ENCODE measurements around the gene WTAP.
"Not testable (repeated sequence)": the region's sequence is repeated elsewhere in the genome, so short reads cannot be mapped to it uniquely, and the experiment has no call there.

Gene WTAP
- total RNA-seq: 69.4 to 764 (median 103) reads per million in 17 experiments

GRCh38 chr6:159726918-159727716 is at the start of gene WTAP:
Gene WTAP, plus strand, starts transcription at chr6:159727506. Its CDS starts 8,760 bp downstream, at chr6:159736266.
- peak; percentile 93 to 97 (median 95) for DNase-seq

DNA sequence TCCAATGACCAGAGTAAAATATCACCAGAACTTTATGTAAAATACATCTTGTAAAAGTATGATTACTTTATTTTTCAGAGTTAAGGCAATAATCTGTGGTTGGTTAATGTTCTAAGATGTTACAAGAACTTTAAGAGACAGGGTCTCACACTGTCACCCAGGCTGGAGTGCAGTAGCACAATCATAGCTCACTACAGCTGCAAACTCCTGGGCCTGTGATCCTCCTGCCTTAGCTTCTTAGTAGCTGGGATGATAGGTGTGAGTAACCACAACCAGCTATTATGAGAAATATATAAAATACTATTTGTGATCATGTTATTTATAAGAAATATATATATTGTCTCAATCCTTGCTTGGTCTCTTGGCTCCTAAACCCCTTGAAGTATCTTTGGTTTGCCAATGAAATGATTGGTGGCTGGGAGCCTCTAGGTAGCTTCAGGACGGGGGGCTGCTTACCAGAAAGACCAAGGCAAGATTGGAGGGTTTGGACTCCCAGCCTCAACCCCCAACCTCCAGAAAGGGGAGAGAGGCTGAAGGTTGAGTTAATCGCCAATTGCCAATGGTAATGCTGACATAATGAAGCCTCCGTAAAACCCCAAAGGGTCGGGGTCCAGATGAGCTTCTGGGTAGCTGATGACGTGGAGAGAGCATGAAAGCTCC is 49.7 kb upstream of the WTAP start:
- DNase-seq: peak in 1 of 4 experiments; percentile 6

DNA sequence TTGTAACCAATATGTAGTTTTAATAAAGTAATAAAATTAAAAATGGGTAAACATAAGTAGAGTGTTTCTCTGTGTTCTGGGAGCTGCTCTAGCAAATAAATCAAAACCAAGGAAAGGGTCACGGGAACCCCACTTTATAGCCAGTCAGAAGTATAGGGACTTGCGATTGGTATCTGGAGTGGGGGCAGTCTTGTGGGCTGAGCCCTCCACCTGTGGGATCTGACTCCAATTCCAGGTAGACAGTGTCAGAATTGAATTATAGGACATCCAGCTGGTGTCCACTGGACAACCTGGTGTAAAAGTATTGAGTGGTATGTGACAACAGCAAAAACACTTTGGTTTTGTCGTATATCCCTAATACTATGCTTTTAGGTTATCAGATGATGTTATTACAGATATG is 48.7 kb upstream of the WTAP start:
- no peak for DNase-seq

DNA sequence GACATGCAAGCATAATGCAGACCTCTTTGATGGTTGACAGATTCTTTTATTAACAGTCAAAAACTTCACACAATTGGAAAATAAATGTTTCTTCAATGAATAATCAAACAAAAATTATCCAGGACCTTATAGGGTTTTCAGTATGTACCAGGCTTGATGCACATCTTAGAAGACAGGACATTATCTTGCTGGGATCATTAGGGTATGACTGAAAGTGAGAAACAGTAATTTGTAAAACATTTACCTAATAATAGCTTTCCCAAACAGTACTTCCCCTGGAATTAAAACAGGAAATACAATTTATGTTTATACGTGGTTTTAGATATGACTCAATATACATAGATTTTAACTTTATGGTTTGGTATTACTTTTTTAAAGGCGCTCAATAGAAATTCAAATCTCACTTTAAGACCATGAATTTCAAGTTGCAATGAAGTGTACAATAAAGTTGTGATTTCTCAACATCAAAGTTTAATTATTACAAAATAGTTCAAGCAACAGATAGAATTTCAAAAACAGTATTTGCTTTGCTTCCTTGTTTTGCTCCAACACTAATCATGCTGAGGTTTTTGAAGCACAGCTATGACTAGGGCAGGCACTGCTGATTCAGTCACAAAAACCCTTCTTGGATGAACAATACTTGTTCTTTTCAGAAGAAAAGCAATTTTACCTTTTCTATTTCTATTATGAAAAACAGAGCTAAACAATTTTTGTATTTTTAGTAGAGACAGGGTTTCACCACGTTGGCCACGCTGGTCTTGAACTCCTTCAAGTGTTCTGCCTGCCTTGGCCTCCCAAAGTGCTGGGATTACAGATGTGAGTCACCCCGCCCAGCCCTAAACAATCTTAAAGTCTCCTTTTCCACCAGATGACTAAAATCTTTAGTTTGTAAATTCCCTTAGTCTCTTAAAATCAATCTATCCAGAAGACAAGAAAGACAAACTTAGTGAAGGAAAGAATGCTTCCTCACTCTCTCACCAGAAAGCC is 47.9 kb upstream of the WTAP start:
- DNase-seq: peak; percentile 31 to 61 (median 52)

DNA sequence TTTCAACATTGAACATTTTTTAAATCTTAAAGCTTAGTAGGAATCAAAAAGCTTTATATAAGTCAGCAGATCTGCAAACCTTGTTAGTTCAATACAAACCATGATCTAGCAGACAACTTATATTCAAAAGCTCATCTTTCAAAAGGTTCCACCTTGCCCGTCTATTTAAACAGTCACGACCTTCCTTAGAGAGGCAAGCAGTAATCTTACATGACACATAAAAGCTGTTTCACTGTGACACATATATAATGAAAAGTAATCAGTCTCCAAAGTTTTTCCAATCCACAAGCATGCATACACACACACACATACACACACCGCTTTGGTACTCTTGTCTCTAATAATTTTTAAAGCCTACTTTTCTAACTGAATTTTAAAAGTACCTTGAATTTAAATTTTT is 47.2 kb upstream of the WTAP start:
- DNase-seq: no peak

- no peak for DNase-seq
Measured at GRCh38 chr6:159681191-159681880, 46.0 kb upstream of the WTAP start.

DNA sequence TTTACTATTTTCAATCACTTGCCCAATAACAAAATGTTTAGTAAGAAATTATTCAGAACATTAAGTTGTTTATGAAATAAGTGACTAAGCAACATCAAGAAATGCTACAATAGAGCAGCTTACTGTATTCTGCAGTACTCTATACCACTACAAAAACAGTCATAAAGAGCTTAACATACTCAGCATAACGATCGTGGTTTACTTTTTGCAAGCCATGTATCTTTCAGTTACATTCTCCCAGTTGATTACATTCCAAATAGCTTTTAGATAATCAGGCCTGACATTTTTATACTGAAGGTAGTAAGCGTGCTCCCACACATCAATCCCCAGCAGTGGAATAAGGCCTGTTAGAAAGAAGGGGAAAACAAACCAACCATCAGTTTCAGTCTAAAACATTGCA is 45.0 kb upstream of the WTAP start:
- no peak for DNase-seq

- no peak for DNase-seq
Measured at GRCh38 chr6:159682810-159683209, 44.5 kb upstream of the WTAP start.

GRCh38 chr6:159684013-159684304 is 43.3 kb upstream of the WTAP start:
- no peak for DNase-seq

DNA sequence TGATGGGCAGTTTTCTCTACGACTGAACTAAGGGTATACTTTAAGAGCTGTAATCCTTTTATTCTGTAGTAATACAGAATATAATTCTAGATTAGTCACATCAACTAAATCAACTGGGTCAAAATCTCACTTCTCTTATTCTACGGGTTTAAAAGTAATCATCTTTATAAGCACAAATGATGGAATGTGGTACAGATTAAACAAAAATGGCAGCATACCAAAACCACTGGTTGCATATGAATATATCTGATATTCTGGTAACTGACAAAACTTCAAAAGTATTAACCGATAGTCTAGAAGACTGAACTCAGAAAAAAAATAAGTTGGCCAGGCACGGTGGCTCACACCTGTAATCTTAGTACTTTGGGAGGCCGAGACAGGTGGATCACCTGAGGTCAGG is 41.3 kb upstream of the WTAP start:
- DNase-seq: no peak

GRCh38 chr6:159686703-159687102 is 40.6 kb upstream of the WTAP start:
- no peak for DNase-seq

DNA sequence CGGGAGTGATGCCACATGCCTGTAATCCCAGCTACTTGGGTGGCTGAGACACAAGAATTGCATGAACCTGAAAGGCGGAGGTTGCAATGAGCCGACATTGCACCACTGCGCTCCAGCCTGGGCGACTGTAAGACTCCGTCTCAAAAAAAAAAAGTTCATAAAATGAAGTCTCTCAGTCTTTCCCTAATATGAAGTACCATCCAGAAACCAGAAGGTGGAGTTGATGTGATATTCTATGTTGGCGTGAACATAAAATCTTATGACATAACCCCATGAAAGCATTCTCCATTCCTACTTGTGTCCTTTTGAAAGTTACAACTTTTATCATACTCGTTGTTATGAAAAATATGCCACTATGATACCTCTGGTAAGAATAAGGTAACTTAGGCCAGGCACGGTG is 40.0 kb upstream of the WTAP start:
- DNase-seq: no peak

GRCh38 chr6:159688266-159688905 is 38.9 kb upstream of the WTAP start:
- no peak for DNase-seq

DNA sequence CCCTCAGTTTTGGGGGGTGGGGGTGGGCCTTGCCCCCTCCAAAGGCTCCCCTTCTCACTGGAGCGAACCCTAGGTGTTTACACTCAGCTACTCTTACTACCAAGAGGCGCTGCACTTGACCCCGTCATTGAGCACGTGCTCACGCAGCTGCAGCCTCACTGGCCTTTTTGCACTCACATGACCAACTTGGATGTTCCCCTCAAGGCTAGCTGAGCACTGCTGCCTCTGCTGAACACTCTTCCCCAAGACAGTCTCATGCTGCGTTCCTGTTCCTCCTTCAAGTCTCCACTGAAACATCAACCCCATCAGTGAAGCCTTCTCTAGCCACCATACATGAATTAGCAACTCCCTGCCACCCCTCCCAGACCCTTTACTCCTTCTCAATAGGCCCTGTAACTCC is 38.3 kb upstream of the WTAP start:
- peak; percentile 42 to 68 (median 54) for DNase-seq

DNA sequence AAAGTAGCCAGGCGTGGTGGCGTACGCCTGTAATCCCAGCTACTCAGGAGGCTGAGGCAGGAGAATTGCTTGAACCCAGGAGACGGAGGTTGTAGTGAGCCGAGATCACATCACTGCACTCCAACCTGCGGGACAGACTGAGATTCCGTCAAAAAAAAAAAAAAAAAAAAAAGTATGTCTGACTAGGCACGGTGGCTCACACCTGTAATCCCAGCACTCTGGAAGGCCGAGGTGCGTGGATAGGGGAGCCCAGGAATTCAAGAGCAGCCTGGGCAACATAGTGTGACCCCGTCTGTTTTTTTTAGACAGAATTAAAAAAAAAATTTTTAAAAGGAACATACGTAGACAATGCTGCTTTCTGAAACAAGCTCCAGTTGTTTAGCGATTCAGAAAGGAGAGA is 37.2 kb upstream of the WTAP start:
- not testable (repeated sequence) for DNase-seq

DNA sequence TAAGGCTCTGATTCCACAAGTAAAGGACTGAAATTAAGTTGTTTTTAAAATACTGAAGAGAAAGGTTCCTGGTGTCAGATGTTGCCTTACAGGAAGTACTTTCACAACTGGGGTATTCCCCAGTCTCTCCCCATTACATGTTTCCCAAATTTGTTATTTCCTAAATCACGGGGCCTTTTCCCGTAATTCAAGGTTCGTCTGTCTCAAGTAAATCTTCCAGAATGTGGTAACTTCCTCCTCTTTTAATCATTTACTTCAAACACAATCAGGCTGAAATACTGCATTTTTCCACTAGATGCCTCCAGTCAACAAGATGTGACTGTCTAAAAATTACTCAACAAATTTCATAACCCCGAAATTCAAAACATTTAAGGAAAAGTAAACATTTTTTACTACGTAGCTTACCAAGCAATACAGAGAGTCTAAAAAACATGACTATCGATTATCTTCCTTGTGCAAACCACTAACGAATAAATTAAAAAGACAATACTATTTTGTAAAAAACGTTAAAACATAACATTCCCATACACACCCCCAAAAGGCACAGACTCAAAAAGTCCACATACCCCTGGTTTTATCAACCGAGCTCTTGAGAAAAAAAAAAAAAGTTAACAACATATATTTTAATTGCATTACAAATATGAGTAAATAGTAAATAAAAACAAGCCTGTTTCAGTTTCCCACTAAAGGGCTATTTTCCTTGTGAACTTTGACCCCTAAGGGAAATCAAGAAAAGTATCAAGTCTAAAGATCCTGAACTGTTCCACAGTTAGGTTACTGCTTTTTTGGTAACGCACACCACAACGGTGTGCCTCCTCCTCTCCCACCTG is 36.0 kb upstream of the WTAP start:
- peak; percentile 76 to 97 (median 90) for DNase-seq

DNA sequence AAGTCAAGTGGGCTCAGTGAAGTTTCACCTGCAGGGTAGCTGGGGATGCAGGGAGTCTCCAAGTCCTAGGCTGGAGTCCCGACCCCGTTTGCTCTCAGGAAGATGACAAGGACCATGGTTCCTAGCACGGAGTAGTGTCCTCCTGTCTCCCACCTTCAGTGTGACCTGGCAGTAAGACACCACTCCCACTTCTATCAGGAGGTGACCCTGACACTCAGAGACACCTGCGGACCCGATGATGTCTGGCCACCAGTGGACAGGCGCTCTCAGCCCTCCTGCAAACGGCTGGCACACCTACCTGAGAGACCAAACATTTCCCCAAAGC is 35.4 kb upstream of the WTAP start:
- peak in 1 of 4 experiments; percentile 18 for DNase-seq

DNA sequence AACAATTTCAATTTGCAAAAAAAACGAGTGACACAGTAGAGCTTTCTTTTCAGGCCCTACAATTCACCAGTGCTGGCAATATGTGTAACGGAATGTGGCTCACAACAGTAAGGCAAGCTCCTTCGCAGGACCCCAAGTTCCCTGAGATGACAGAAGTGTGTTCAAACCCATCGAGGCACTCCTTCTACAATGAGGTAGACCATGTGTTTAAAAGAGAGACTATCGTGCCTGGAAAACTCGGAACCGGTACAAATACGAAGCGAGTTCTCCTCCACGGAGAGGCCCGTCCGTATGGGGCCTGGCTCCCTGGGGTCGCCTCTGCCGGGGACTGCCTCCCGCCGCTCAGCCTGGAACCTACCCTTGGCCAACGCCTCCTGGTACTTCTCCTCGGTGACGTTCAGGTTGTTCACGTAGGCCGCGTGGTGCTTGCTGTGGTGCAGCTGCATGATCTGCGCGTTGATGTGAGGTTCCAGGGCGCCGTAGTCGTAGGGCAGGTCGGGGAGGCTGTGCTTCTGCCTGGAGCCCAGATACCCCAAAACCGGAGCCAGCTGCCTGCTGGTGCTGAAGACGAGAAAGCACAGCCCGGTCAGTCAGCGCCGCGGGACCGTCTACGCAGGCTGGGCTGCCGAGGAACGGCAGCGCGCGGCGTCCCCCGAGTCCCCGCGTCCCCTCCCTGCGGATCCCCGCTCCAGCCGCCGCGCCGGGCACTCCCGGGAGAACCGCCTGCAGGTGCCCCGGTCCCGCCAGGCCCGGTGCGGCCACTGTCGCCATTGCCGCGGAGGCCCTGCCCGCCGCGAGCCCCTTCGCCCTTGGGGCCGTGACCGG is 34.8 kb upstream of the WTAP start:
- DNase-seq: peak; percentile 53 to 71 (median 64)

DNA sequence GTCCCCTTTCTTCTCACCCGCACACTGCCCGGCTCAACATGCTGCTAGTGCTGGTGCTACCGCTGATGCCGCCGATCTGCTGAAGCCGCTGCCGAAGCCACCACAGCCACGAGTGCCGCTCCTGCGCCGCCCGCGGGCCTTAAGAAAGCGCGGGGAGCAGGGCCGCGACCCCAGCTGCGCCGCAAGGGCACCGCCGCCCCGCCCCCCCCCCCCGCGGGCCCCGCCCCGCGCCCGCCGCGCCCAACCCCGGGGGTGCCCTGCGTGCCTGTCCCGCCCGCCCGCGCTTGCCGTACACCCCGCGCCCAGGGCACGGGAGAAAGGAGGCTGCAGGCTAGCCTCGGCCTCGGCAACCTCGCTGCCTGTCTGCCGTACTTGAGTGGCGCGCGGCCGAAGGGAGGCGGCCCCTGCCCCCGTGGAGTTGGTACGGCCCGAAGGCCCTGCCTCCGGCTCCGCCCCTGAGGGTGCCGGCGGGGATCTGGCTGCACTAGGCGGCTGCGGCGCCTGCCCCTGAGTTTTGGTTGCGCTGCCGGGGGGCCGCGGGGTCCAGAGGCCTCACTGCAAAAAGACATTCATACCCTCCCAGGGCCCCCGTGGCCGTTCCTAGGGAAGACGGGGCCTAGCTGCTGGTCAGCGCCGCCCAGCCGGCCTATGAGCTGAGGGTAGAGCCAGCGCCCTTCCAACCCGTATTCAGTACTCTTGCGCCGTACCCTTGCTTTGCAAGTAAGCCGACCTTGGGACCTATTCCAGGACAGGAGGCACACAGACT is 34.0 kb upstream of the WTAP start, which contains the start of gene SOD2:
SOD2 (minus strand) TSS at position 114 of the 766 bp plus-strand sequence; CDS start at position 40, 74 bp downstream.
- peak; percentile 90 to 95 (median 94) for DNase-seq
